ENCODE results near the gene CAMK1D. TPM values are rescaled to one million over a fixed set of nuclear protein-coding genes. Genes with fewer than 3 reads are reported as not detected.

CAMK1D gene
- total RNA-seq, 1 donor: 11.2 TPM

GRCh38 chr10:12375076-12375504, 25.7 kb downstream of the CAMK1D start:
- H3K27ac ChIP-seq (ENCODE audit: low read depth, low read length): no peak overlapping the region

GRCh38 chr10:12376211-12376610, 26.9 kb downstream of the CAMK1D start:
- no peak for DNase-seq (ENCODE audit: insufficient read length, low spot score, missing footprints)
- H3K4me1 ChIP-seq (ENCODE audit: insufficient read depth, low read length): no peaks in the 10 kb centered on the region

More at GRCh38 chr10:12375076-12375504, 25.7 kb downstream of the CAMK1D start:
- DNase-seq (ENCODE audit: insufficient read length, low spot score, missing footprints): no peak
- Histone ChIP-seq H4K20me1 (ENCODE audit: insufficient read depth, low read length) (no peaks in the 10 kb centered on the region), H3K79me2 (ENCODE audit: insufficient read depth, low read length) (no peaks in the 10 kb centered on the region), H3K4me2 (ENCODE audit: insufficient read depth, low read length) (no peak overlapping the region), H3K36me3 (ENCODE audit: insufficient read depth, low read length) (no peaks in the 10 kb centered on the region), H2AFZ (ENCODE audit: low read length) (no peak overlapping the region), H3K4me3 (ENCODE audit: insufficient read depth, low read length) (no peak overlapping the region), H3K9me3 (ENCODE audit: low read depth, low read length) (no peaks in the 10 kb centered on the region), H3K27me3 (ENCODE audit: insufficient read depth, low read length) (no peaks in the 10 kb centered on the region), H3K4me1 (ENCODE audit: insufficient read depth, low read length) (no peaks in the 10 kb centered on the region)
- TF ChIP-seq, protein P1, sequence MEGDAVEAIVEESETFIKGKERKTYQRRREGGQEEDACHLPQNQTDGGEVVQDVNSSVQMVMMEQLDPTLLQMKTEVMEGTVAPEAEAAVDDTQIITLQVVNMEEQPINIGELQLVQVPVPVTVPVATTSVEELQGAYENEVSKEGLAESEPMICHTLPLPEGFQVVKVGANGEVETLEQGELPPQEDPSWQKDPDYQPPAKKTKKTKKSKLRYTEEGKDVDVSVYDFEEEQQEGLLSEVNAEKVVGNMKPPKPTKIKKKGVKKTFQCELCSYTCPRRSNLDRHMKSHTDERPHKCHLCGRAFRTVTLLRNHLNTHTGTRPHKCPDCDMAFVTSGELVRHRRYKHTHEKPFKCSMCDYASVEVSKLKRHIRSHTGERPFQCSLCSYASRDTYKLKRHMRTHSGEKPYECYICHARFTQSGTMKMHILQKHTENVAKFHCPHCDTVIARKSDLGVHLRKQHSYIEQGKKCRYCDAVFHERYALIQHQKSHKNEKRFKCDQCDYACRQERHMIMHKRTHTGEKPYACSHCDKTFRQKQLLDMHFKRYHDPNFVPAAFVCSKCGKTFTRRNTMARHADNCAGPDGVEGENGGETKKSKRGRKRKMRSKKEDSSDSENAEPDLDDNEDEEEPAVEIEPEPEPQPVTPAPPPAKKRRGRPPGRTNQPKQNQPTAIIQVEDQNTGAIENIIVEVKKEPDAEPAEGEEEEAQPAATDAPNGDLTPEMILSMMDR (IDR thresholded peaks at IDR 0.05; ENCODE audit: extremely low read depth, low read depth, low read length): no peak

DNA sequence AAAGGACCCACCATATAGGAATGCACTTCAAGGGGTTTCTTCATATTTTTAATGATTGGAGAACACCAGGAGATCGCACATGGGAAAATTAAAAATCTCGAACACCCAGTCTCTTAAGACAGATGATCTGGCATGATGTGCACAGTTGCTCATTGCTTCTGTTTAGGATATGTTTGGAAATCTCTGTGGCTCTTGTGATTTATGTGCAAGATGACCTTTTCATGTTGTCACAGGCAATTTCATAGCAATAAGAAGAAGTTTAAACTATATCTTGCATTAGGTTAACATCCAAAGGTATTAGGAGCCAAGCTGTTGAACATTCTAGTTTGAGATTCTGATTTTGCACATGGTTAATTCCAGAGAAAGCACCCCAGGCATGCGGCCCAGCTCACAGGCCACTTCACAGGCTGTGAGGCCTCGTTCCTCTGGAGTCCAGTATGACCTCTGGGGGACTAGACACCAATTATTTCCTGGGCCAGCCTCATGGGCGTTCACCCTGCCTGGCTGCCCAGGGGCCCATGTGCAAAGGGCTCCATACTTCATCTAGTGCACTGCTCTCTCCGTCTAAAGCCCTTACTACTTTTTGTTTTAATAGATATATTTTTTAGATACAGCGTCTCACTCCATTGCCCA, 28.4 kb downstream of the CAMK1D start:
- H3K9me3 ChIP-seq (ENCODE audit: low read depth, low read length): no peaks in the 10 kb centered on the region
- no peaks in the 10 kb centered on the region for H3K79me2 ChIP-seq (ENCODE audit: insufficient read depth, low read length)
- no peak for DNase-seq (ENCODE audit: insufficient read length, low spot score, missing footprints)
- no peaks in the 10 kb centered on the region for H3K27me3 ChIP-seq (ENCODE audit: insufficient read depth, low read length)
- TF ChIP-seq, protein P1 (IDR thresholded peaks at IDR 0.05; ENCODE audit: extremely low read depth, low read depth, low read length): no peak
- H3K36me3 ChIP-seq (ENCODE audit: insufficient read depth, low read length): no peaks in the 10 kb centered on the region
- H2AFZ ChIP-seq (ENCODE audit: low read length): no peak overlapping the region
- H3K27ac ChIP-seq (ENCODE audit: low read depth, low read length): no peak overlapping the region
- no peak overlapping the region for H3K4me2 ChIP-seq (ENCODE audit: insufficient read depth, low read length)
- H3K4me1 ChIP-seq (ENCODE audit: insufficient read depth, low read length): peaks cover 9% of the 10 kb centered on the region
- no peaks in the 10 kb centered on the region for H4K20me1 ChIP-seq (ENCODE audit: insufficient read depth, low read length)
- no peak overlapping the region for H3K4me3 ChIP-seq (ENCODE audit: insufficient read depth, low read length)

More at GRCh38 chr10:12376211-12376610, 26.9 kb downstream of the CAMK1D start:
- no peaks in the 10 kb centered on the region for H3K36me3 ChIP-seq (ENCODE audit: insufficient read depth, low read length)
- no peak overlapping the region for H3K27ac ChIP-seq (ENCODE audit: low read depth, low read length)
- no peaks in the 10 kb centered on the region for H3K27me3 ChIP-seq (ENCODE audit: insufficient read depth, low read length)
- H3K4me2 ChIP-seq (ENCODE audit: insufficient read depth, low read length): no peak overlapping the region
- no peaks in the 10 kb centered on the region for H3K9me3 ChIP-seq (ENCODE audit: low read depth, low read length)
- TF ChIP-seq, protein P1 (IDR thresholded peaks at IDR 0.05; ENCODE audit: extremely low read depth, low read depth, low read length): no peak
- no peak overlapping the region for H2AFZ ChIP-seq (ENCODE audit: low read length)
- H3K79me2 ChIP-seq (ENCODE audit: insufficient read depth, low read length): no peaks in the 10 kb centered on the region
- H4K20me1 ChIP-seq (ENCODE audit: insufficient read depth, low read length): no peaks in the 10 kb centered on the region
- no peak overlapping the region for H3K4me3 ChIP-seq (ENCODE audit: insufficient read depth, low read length)

GRCh38 chr10:12380999-12381398, 31.7 kb downstream of the CAMK1D start:
- no peaks in the 10 kb centered on the region for H3K79me2 ChIP-seq (ENCODE audit: insufficient read depth, low read length)
- no peaks in the 10 kb centered on the region for H4K20me1 ChIP-seq (ENCODE audit: insufficient read depth, low read length)
- no peak for DNase-seq (ENCODE audit: insufficient read length, low spot score, missing footprints)
- no peak overlapping the region for H2AFZ ChIP-seq (ENCODE audit: low read length)
- H3K9me3 ChIP-seq (ENCODE audit: low read depth, low read length): no peaks in the 10 kb centered on the region
- TF ChIP-seq, protein P1 (IDR thresholded peaks at IDR 0.05; ENCODE audit: extremely low read depth, low read depth, low read length): no peak
- H3K36me3 ChIP-seq (ENCODE audit: insufficient read depth, low read length): no peaks in the 10 kb centered on the region
- no peak overlapping the region for H3K27ac ChIP-seq (ENCODE audit: low read depth, low read length)
- no peak overlapping the region for H3K4me2 ChIP-seq (ENCODE audit: insufficient read depth, low read length)
- H3K4me3 ChIP-seq (ENCODE audit: insufficient read depth, low read length): no peak overlapping the region
- peaks cover 11% of the 10 kb centered on the region for H3K4me1 ChIP-seq (ENCODE audit: insufficient read depth, low read length)
- no peaks in the 10 kb centered on the region for H3K27me3 ChIP-seq (ENCODE audit: insufficient read depth, low read length)

Measured in osteoblast (primary cell).